ENCODE data around the gene SCAND1.

GRCh38 chr20:35954907-35955251 is 577 bp upstream of the SCAND1 start:
- no peak for TF ChIP-seq CEBPB (IDR thresholded peaks at IDR 0.05)
- no peak for TF ChIP-seq REST (IDR thresholded peaks at IDR 0.05)
- no peak for TF ChIP-seq JUNB (IDR thresholded peaks at IDR 0.05)
- TF ChIP-seq BCL3 (IDR thresholded peaks at IDR 0.05): no peak
- TF ChIP-seq POLR2A (IDR thresholded peaks at IDR 0.05; ENCODE audit: low read length): no peak
- TF ChIP-seq CHD2 (IDR thresholded peaks at IDR 0.05; ENCODE audit: low read length, partially characterized antibody): no peak
- TF ChIP-seq CTCF (IDR thresholded peaks at IDR 0.05): no peak
- TF ChIP-seq E2F6 (IDR thresholded peaks at IDR 0.05; ENCODE audit: borderline replicate concordance, low read depth): no peak
- no peak for TF ChIP-seq RAD21 (conservative IDR thresholded peaks at IDR 0.05 in 1 of 2, IDR thresholded peaks at IDR 0.05 in 1 of 2)
- no peak for TF ChIP-seq PBX3 (IDR thresholded peaks at IDR 0.05)
- no peak for TF ChIP-seq MYC (IDR thresholded peaks at IDR 0.05; ENCODE audit: borderline replicate concordance, low read length)
- TF ChIP-seq NR3C1 (IDR thresholded peaks at IDR 0.05): no peak
- TF ChIP-seq RFX5 (IDR thresholded peaks at IDR 0.05): no peak
